NCI-H2196 treated with DMSO at 0.1 percent for 48 hours (cell line): ENCODE results near the gene CR1L.
A peak's percentile ranks its signal among the peaks of the same experiment; 100 is the strongest.
"Not testable (repeated sequence)": the region's sequence is repeated elsewhere in the genome, so short reads cannot be mapped to it uniquely, and the experiment has no call there.

ENCODE experiments used
- DNase-seq: peaks from one replicate; lab custom pipeline; 2025; ENCODE audit not compliant: unreplicated experiment; lab: John Stamatoyannopoulos, UW

CR1L gene

GRCh38 chr1:207645635-207646081, 725 bp downstream of the CR1L start:
- no peak for DNase-seq

DNA sequence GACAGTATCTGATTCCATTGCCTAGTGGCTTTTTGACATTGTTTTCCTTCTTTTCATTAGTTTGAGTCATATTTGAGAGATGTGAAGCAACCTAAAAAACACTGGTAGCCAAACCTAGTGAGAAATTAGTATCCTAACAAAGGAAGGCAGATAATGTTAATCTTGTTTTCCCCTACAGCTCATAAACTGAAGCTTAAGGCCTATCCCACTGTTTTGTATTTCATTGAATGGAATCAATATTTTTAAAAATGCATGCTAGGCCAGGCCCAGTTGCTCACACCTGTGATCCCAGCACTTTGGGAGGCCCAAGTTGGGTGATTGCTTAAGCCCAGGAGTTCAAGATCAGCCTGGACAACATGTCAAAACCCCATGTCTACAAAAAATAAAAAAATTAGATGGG, 1.2 kb downstream of the CR1L start:
- DNase-seq: no peak

GRCh38 chr1:207646944-207647579, 2.1 kb downstream of the CR1L start:
- no peak for DNase-seq

GRCh38 chr1:207647671-207648333, 2.9 kb downstream of the CR1L start:
- DNase-seq: no peak

DNA sequence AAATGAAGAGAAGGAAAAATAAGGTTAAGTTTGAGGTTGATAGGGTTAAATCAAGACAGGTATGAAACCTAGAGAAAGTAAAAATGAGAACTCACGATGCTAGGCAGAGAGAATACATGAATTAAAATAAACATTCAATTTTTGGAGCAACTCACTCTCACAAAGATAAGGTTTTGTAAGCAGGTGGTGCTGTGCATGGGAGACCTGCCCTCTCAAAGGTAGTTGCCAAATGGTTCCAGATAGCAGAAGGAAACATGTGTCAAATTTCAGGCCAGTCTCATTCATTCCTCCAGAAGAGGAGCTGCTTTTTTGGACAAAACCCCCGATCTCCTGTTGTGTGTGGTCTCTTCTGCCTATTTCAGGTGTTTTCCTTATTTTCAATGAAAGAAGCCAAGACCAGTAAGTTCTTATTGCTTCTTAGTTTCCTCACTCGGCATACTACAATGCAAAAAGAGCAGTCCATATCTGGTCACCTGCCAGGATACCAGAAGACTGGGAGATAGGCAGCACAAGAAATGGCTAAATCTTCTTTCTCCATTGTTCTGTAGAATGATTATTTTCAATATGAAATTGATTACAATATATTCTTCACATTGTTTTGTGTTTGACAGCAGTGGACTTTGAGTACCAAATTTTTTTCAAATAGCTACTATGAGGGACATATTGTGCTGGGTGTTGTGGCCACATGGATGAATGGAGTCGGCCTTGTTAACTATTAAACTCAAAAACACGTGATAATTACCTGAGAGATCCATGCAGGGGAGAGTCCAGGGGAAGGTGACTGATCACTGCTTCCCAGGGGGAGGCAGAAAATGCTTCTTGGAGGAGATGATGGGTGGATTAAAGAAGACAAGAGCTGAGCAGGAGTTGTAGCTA, 3.6 kb downstream of the CR1L start:
- no peak for DNase-seq

DNA sequence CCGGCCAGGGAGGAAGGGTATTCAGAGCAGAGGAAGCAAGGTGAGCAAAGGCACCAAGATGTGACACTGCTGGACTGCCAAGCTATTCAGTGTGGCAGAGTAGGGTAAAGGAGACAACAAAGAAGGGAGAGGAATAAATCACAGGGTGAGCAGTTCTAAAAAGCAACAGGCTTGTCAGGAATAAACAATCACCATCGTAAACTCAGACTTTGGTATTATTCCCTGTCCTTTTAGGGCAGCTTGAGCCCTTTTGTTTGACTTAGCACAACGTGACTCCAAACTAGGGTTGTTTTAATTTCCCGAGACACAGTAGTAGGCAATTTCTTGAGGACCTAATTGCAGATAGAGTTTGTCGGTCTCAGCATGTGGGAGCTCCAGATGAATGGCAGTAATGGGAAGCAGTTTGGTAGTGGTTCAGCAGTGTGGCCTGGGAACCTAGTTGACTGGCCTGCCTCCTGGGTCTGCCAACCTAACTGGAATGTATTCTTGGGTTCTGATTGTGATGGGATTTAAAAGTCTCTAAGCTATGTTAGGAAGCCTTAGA, 4.3 kb downstream of the CR1L start:
- DNase-seq: no peak

- no peak for DNase-seq
Observed at GRCh38 chr1:207649865-207650580, 5.1 kb downstream of the CR1L start.

DNA sequence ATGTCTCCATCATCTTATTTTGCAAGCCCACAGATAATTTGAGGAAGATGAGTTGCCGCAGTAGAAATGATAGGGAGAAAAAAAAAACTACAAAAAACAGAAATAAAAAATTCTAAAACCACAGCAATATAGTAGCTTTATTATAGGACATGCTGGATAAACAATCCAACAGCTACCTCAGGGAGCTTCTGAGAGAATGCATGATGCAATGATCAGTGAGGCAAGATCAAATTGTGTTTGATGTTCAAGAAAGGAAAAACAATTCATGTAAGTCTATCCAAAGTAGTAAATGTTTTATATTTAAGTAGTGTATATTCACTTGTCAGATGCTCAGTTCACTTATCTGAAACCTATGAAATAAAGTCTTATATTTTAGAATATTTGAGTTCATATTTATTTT, 6.7 kb downstream of the CR1L start:
- no peak for DNase-seq

DNA sequence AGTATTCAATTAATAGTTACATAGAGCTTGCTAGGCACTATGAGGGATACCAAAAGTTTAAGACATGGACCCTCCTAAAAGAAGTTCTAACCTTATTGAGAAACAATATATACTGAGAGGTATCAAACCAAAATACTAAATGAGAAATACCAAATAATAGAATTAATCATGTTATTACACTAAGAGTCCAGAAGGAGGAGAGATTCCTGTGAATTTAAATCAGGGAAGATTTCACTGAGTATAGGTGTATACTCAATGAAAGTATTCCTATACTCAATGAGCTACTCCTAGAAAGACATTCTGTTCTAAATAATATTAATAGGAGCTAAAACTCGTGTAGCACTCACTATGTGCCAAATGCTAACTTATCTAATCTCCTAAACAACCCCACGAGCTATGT, 9.4 kb downstream of the CR1L start:
- DNase-seq: no peak

- no peak for DNase-seq
Observed at GRCh38 chr1:207658408-207658807, 13.5 kb downstream of the CR1L start.

- DNase-seq: no peak
Observed at GRCh38 chr1:207658904-207659485, 14.1 kb downstream of the CR1L start.

DNA sequence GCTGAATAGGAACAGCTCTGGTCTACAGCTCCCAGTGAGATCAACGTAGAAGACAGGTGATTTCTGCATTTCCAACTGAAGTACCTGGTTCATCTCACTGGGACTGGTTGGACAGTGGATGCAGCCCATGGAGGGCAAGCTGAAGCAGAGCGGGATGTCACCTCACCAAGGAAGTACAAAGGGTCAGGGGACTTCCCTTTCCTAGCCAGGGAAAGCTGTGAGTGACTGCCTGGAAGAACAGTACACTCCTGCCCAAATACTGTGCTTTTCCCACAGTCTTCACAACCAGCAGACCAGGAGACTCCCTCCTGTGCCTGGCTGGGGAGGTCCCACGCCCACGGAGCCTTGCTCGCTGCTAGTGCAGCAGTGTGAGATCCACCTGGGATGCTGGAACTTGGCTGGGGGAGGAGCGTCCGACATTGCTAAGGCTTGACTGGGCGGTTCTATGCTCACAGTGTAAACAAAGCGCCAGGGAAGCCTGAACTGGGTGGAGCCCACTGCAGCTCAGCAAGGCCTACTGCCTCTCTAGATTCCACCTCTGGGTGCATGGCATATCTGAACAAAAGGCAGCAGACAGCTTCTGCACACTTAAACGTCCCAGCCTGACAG, 14.7 kb downstream of the CR1L start:
- DNase-seq: no peak

GRCh38 chr1:207661420-207661819, 16.5 kb downstream of the CR1L start:
- DNase-seq: not testable (repeated sequence)

DNA sequence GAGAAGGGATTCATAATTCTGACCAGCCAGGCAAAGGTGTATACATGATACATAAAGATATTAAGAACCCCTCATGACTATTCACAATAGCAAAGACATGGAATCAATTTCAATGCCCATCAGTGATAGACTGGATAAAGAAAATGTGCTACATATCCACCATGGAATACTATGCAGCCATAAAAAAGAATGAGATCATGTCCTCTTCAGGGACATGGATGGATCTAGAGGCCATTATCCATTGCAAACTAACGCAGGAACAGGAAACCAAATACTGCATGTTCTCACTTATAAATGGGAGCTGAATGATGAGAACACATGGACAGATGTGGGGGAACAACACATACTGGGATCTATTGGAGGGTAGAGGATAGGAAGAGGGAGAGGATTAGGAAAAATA, 21.4 kb downstream of the CR1L start:
- DNase-seq: no peak

GRCh38 chr1:207669528-207670009, 24.6 kb downstream of the CR1L start:
- no peak for DNase-seq

GRCh38 chr1:207670192-207670591, 25.3 kb downstream of the CR1L start:
- no peak for DNase-seq

- no peak for DNase-seq
Observed at GRCh38 chr1:207670997-207671396, 26.1 kb downstream of the CR1L start.

DNA sequence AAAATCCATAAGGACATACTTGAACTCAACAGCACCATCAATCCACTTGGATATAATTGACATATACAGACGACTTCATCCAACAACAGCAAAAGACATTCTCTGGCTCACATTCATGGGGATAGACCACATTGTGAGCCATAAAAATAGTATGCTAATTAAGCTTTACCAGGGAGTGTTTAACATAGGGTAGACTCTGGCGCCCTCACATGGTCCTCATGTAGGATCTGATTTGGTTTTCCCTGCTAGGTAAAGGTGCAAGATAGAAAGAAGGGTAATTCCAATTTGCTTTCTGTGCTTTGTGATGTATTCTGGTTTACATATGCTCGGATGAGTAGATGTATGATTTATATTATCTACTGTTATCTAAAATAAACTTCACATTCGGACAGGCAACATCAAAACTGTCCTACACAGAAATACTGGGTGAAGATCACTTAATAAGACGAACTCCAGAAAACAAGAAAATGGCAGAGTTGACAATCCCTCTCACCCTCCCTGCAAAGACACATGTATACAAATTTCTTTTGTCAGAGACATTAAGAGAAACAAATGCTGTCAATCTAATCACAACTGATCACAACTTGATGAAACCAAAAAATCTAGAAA, 27.7 kb downstream of the CR1L start:
- peak; percentile 5 for DNase-seq

DNA sequence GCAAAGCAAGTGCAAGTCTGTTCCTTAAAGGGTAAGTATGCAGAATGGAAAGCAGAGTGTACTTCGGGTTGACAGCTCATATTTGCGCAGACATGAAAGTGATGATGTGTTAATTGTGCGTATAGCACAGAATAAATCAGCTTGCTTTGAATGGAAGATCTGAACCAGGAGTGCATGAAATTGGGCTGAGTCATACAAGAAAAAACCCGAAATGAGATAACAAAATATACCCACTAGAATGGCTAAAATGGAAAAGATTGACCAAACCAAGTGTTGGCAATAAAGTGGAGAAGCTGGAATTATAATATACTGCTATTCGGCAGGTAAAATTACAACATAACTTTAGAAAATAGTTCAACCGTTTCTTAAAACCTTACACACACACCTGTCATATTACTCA, 28.5 kb downstream of the CR1L start:
- no peak for DNase-seq

GRCh38 chr1:207676153-207676552, 31.2 kb downstream of the CR1L start:
- no peak for DNase-seq
